HG03039 (cell line): ENCODE measurements around the gene CAPN7.

Source experiments
- ATAC-seq: cut with Tn5 transposase; IDR thresholded peaks from one replicate; pipeline ENCODE4 v1.9.1; 2021; ENCODE audit warnings: mild to moderate bottlenecking, moderate library complexity; ENCODE audit not compliant: unreplicated experiment

CAPN7 gene

DNA sequence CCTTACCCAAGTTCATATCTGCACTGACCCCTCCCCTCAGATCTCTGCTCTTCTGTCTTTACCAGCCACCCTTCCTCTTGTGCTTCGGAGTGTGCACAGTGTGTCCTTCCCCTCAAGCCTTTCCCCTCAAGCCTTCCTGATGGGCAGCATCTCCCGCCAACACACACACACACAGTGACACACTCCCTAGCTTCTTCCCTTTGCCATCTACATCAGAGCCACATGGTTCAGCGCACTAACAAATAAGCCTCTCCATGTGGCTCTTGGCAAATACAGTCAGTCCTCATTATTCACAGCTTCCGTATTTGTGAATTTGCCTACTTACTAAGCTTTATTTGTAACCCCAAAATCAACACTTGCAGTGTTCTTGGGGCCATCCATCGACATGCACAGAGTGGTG is 88.9 kb downstream of the CAPN7 start:
- ATAC-seq: no peak

- no peak for ATAC-seq
Measured at GRCh38 chr3:15295506-15295905, 89.5 kb downstream of the CAPN7 start.

GRCh38 chr3:15297608-15298350 is 91.7 kb downstream of the CAPN7 start:
- no peak for ATAC-seq

DNA sequence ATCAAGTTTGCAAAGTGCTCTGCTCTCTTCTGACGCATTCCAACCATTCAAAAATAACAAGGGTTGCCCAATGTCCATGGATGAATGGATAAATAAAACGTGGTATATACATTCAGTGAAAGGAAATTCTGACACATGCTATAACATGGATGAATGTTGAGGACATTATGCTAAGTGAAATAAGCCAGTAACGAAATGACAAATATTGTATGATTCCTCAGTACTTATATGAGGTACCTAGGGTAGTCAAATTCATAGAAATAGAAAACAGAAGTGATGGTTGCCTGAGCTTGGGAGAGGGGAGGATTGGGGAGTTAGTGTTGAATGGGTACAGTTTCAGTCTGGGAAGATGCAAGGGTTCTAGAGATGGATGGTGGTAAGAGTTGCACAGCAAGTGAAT is 92.5 kb downstream of the CAPN7 start:
- ATAC-seq: no peak

DNA sequence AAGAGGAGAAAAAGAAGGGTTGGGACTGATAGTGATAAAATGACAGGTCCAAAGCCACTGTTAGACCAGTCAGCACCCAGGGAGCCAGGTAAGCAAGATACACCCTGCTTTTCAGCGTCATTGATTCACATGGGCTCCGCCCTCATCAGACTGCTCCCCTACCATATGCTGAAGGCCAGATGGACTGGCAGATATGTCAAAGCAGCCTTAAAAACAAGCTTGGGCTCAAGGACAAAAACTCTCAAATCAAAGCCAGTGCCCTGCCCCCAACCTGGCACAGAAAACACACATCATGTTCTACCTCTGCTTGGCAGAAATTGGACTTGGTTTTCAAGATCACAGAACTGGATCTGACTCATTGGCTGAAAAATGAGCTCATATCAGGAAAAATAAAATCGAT is 93.0 kb downstream of the CAPN7 start:
- no peak for ATAC-seq

GRCh38 chr3:15300323-15301078 is 94.5 kb downstream of the CAPN7 start:
- no peak for ATAC-seq

DNA sequence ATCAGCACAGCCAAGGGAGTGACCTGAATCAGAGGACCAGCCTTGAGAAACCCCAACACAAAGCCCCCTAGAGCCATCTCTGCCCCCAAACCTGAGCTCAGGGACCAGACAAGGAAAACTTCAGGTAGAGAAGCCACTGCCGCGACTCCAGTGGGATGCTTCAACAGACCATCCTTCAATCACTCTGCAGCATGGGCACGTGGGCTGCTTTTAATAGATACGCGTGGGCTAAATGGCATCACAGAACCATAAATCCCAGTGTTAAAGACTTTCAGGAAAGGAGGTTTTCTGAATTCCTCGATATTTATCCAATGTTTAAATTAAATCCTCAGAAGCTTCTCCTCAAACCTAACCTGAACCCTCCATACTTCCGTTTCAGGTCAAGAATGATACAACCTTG is 95.7 kb downstream of the CAPN7 start:
- ATAC-seq: no peak
